HL-60/S4 treated with phorbol 12-myristate 13-acetate at 8.2 ng/mL for 4 days and 3 days (cell line): ENCODE data around the gene WBP1L.
"Not testable (repeated sequence)": the region's sequence is repeated elsewhere in the genome, so short reads cannot be mapped to it uniquely, and the experiment has no call there.

Source experiments
- in situ Hi-C: fragments of 300-500 bp; cut with MboI; formaldehyde crosslinking; loops from 2 replicates; pipeline ENCODE4 v1.15.0; 2022; ENCODE audit warnings: low sequenced_read_pairs

The WBP1L gene

DNA sequence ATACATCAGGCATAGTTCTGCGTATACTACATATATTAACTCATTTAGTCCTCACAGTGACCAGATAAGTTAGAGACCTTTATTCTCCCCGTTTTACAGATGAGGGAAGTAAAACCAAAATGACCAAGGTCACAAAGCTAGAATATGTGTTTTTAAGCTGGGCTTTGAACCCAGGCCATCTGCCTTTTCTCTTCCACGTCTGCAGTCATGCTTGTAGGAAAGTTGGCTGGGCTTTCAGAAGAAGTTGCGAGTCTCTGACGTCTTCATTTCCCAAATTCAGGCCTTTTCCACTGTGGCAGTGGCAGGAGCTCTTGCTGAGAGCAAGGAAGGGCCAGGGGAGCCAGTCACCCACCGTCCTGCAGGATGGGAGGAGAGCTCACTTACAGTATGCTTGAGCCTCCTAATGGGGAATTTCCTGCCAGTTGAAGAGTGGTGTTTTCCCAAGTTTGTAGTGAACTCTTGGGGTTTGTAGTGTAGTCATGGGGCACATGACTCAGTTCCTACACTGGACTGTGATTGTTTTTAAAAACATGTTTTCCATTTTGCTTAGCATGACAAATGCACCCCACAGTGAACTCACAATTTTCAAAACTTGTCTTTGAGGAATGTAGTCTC is 59.3 kb downstream of the WBP1L start:
- in situ Hi-C loops = no loop called here

DNA sequence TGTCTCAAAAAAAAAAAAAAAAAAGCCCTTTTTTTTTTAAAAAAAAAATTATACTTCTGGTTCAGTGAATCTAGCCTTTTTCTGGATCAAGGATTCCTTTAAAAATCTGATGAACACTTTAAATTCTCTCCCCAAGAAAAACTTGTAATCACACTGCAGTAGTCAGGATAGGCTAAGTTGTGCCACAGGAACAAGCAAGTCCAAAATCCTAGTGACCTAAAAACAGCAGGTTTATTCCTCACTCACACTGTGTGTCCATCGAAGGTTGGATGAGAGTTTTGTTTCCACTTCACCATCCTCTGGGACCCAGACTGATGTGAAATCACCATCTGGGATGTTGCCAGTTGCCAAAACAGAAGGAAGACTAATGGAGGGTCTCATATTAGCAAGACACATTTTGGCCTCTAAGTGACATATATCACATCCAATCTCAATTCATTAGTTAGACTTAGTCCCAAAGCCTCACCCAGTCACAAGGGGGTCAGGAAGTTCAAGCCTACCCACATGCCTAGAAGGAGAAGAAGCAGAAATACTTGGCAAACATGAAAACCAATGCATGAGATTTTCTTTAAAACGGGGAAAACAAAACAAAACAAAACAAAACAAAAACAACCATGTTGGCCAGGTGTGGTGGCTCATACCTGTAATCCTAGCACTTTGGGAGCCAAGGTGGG is 60.8 kb downstream of the WBP1L start:
- in situ Hi-C loops = no loop called here

DNA sequence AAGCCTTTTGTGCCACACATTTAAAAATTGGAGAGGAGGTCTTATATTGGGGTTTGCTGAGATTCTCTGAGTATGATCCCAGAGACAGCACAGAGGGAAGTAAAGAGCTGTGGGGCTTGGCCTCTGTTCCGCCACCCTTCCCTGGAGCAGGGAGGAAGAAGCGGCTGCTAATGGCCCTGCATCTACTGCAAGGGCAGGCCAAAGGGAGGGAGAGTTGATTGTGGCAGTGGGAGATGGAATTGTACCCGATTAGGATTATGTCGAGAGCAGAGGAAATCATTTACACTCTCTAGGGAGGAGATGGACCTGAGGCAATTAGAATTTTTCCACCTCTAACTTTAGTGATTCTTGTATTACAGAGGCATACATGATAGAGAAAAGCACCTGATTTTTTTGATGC is 64.6 kb downstream of the WBP1L start:
- in situ Hi-C loops = no loop called here

DNA sequence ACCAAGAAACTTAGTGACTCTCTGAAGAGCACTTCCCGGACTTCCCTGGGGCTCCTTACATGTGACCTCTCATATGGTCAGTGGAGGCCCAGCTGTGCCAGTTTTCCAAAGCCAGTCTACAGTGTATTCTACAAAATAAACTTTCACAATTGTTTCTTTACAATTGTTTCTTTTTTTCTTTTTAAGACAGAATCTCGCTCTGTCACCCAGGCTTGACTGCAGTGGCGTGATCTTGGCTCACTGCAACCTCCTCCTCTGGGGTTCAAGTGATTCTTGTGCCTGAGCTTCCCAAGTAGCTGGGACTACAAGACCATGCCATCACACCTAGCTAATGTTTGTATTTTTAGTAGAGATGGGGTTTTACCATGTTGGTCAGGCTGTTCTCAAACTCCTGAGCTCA is 67.6 kb downstream of the WBP1L start:
- in situ Hi-C loops = loop anchor here (5.0 kb wide), 1 partner anchor 69 kb away; the partner anchor contains the start of gene WBP1L

DNA sequence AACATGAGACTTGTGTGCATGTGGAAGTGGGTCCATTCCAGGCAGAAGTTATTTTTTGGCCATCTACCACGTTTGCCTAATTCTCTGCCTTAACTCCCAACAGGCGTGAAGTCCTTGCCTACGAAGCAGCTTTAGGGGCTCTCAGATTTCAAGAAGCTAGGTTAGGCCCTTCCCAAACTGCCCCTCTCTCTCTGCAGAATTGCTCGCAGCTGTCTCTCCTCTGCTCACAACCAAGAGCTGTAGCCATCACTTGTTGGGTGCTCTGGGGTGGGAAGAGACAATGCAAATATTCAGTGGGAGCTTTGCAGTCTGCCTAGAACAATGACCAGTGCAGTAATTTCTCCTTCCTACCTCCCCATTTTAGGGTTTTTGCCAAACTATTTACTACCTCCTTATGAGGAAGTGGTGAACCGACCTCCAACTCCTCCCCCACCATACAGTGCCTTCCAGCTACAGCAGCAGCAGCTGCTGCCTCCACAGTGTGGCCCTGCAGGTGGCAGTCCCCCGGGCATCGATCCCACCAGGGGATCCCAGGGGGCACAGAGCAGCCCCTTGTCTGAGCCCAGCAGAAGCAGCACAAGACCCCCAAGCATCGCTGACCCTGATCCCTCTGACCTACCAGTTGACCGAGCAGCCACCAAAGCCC is 68.6 kb downstream of the WBP1L start:
- in situ Hi-C loops = loop anchor here (5.0 kb wide), 1 partner anchor 70 kb away; the partner anchor contains the start of gene WBP1L

DNA sequence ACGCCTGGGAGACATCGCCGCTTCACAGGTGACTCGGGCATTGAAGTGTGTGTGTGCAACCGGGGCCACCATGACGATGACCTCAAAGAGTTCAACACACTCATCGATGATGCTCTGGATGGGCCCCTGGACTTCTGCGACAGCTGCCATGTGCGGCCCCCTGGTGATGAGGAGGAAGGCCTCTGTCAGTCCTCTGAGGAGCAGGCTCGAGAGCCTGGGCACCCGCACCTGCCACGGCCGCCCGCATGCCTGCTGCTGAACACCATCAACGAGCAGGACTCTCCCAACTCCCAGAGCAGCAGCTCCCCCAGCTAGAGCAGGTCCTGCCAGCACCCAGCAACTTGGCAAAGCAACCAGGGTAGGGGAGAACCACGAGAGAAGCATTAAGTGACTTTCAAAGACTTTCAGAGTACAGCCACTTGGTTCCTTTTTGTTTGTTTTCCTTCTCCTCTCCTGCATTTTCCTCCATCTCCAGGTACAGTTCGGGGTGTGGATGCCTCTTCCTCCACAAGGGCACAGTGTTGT is 69.3 kb downstream of the WBP1L start:
- in situ Hi-C loops = loop anchor here (5.0 kb wide), 1 partner anchor 71 kb away; the partner anchor contains the start of gene WBP1L

DNA sequence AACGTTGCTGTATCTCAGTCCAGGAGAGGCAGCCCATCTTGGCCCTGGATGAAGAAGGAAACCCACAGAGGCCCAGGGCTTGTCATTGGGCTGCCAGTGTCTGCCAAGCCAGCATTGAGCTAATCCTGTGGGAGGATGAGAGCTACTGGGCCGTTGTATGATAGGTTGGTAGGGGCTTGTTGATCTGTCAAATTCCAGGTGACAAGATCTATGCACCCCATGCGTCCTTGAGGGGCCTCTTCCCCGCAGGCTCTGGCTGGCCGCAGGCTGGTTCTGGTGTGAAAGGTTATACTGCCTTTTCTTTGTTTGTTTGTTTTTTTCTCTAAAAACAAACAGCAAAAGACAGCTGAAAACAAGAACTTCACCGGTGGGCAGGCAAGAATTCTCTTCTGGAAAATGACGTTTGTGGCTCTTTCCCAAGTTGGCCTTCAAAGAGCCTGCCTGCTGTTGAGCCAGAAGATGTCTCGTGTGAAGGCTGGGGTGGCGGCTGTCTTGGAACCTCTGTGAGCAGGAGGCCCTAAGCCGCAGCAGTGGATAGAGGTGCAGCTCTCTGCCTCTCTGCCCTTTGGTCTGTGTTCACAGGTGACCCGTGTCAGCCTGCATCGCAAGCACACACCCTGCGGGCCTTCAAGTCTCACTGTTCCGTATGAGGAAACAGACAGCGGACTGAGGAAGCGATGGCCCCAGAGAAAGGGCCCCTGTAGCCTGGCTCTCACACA is 70.1 kb downstream of the WBP1L start:
- in situ Hi-C loops = loop anchor here (5.0 kb wide), 1 partner anchor 72 kb away; the partner anchor contains the start of gene WBP1L

DNA sequence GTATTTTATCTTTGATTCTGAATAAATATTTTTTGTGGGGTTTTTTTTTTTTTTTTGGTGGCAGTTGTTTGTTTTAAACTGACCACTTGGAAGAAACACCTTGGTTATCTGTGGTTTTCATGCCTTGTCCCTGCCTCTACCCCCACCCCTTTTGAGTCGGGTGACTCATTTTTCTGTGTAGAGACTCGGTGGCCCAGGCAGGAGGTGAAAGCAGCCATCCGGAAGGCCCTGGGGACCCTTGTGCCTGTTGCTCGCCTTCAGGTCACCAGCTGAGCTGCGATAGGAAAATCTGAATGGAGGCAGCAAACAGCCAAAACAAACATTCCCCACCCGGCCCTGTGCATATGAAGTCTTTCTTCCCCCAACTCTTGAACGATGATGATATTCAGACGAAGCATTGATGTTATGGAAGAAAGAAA is 70.7 kb downstream of the WBP1L start:
- in situ Hi-C loops = loop anchor here (5.0 kb wide), 1 partner anchor 72 kb away; the partner anchor contains the start of gene WBP1L

DNA sequence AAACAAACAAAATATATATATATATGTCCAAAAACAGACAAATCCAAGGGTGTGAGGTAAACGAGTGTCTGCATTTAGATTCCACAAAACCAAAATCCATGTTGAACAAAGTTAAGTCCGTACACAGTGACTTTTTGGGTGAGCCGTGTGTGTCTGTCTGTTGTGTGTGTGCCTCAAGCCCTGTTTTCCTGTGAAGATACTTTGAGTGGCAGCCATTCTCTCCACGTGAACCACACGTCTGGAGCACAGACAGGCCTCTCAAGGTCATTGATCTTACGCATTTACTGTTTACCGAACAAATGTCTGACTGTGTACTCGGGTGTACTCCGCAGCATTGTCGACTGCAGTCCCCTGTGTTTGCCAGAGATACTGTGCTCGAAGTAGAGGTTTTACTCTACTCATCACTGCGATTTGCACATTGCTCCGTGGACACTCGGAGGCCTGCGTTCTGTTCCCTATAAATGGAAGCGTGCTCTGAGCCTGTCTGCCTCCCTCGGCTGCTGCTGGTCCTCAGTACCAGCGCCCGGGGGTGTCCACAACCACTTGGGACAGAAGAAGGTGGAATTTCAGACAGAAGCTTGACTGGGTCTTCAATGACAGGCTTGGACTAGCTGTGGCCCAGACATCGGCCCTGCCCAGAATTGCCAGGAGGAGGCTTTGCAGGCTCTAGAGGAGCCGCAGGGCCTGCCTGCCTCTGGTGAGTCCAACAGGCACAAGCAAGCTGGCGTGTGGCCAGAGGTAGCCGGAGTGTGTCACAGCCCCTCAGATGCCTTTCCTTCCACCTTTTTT is 71.3 kb downstream of the WBP1L start:
- in situ Hi-C loops = loop anchor here (5.0 kb wide), 1 partner anchor 73 kb away; the partner anchor contains the start of gene WBP1L

DNA sequence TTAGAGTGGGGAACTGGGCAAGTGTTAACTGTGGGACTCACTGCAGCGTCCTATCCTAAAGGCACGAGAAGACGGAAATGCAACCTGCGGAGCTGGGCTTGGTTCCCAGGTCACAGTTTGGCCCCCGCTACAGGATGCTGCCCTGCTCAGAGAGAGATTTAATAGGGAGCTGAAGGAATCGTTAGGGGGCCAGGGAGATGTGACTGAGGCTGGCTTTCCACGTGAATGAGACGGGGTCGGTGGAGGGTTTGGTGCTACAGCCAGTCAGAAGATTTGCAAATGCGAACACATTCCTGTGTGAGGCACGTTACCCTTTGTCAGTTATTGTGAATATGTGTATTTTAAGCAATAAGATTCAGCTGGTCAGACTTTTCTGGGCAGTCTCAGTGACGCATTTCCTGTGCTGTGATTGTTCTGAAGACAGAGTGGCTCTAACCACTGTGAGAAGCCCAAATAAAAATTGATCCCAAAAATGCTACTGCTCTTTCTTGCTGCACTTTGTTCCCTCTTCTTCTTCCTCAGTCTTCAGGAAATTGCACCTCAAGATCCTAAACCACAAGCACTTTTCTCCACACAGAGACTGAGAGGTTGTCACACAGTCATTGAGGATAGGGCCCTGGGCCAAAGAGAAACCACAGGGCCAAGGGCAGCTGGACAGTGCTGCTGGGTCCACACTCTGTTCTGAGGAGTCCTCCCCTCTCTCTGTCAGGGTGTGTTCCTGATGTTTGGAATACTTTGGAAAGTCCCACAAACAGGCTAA is 72.2 kb downstream of the WBP1L start:
- in situ Hi-C loops = no loop called here

DNA sequence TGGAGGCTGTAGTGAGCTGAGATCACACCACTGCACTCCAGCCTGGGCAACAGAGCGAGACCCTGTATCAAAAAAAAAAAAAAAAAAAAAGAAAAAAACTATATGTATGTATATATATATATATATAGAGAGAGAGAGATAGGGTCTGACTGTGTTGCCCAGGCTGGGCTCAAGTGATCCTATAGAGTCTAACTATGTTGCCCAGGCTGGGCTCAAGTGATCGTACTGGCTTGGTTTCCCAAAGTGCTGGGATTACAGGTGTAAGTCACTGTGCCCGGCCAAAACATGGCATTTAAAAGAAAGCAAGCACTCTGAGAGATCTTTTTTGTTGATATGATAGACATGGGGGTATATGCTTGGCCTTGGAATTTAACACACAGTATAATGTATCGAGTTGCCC is 73.4 kb downstream of the WBP1L start:
- in situ Hi-C loops = no loop called here

DNA sequence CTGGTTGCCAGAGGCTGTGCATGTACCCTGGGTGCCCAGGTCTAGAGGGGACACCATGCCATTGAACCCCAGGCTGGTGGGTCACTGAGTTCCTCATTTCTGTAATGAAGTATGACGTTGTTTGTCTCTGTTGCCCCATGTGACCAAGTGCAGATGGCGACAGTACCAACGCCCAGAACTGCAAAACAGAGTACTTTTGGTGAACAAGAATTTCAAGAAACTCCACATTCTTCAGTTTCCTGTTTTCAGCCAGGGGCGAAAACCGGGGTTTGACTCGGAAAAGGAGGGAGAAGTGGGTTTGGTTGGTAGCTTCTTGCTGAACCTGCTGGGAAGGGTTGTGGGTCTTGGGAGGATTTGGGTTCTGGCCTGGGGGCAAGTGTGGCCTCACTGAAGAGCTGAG is 75.3 kb downstream of the WBP1L start:
- in situ Hi-C loops = no loop called here

DNA sequence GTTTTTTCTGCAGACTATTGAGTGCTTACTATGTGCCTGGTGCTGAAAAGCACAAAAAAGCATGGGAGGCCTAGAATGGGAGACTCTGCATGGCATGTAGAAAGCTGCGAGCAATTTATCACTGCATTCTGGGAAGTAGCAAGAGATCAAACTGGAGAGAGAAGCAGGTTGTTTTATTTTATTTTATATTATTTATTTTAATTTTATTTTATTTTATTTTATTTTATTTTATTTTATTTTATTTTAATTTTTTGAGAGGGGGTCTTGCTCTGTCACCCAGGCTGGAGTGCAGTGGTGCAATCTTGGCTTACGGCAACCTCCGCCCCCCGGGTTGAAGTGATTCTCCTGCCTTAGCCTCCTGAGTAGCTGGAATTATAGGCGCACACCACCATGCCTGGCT is 76.3 kb downstream of the WBP1L start:
- in situ Hi-C loops = not testable (repeated sequence)

DNA sequence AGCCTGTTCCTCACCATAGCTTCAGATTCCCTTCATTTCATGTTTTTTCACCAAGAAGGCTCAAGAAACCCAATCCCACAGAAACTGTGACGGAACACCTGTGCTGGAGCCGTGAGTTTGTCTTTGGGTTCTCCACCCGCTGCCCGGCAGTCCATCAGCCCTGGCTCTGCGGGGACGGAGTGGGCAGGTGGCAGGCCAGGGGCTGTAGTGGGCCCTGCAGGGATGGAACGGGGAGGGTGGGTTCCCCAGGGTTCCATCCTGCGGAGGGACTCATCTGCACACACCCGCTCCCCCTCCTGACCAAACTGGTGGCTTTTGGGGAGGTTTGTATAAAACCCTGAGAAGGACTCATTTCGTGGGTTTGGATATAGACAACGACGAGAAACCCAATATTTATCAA is 78.5 kb downstream of the WBP1L start:
- in situ Hi-C loops = no loop called here

DNA sequence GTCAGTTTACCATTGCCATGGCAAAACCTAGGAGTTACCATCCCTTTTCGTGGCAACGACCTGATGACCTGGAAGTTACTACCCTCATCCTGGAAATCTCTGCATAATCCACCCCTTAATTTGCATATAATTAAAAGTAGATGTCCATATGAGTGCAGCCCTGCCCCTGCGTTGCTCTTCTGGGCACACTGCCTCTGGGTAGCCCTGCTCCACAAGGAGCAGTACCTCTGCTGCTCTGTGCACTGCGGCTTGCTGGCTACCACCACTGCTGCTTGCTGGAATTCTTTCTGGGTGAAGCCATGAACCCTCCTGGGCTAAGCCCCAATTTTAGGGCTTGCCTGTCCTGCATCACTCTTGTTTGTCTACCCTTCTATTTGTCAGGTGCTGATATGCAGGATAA is 80.9 kb downstream of the WBP1L start:
- in situ Hi-C loops = no loop called here

DNA sequence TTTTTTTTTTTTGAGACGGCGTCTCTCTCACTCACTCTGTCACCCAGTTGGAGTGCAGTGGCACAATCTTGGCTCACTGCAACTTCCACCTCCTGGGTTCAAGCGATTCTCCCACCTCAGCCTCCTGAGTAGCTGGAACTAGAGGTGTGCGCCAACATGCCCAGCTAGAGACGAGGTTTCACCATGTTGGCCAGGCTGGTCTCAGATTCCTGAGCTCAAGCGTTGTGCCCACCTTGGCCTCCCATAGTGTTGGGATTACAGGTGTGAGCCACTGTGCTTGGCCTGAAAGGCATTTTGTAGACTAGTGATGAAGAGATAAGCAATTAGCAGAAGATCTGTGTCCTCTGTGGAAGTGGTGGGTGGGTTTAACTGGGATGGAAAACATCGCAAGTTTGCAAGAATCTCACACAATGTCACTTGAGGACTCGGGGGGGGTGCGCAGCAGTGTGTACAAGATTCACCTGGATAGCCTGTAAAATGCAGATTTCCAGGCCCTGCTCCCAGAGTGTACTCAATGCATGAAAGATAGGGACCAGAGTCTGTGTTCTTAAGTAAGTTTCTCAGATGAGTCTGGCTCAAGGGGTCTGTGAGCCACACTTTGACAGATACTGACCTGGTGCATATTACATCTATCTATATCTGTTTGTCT is 82.5 kb downstream of the WBP1L start:
- in situ Hi-C loops = no loop called here

DNA sequence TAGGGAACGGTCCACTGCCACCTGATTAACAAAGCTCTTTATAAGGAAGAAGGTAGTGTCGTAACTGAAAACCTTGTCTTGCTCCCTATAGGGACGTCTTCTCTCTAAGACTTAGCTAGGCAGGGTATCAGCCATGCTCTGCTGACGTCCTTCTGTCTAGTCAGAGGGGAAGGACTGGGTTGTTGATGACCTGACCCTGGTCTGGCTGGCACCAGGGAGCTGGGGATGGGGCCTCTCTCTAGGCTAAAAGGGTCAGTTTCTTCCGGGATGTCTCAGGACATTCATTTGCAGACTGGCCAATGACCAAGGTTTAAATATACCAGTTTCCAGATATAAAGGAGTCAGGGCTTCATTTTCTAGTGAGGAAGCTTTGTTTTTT is 83.8 kb downstream of the WBP1L start:
- in situ Hi-C loops = no loop called here

DNA sequence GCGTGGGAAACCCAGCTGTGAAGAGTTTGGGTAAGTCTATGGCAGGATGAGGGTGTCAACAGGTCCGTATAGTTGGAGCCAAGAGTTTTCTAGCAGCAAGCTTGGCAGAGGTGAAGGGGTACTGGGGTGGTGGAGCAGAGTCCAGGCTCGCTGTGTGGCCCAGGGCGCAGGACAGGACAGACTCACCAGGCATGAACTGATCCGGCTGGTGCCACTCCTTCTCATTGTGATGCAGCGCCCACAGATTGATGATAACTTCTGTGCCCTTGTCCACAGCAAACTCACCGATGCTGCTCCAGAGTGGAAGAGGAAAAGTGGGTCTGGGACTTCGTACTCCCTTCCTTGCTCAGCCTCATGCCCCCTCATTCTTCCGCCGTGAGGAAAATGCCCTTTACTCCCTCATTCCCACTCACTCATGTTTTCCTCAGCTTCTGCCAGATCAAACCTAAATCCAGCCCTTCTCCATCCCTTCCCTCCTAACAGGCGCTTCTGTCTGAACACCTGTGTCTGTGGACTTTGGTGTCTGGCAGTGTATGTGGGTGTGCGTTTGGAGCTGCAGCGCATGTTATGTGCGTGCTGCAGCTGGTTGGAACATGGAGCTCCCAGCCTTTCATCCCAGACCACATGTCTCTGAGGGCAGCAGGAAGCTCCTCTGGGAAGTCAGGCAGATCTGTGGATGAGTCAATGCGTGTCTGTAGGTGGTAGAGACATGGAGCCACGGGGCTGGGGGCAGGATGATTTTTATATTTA is 87.7 kb downstream of the WBP1L start:
- in situ Hi-C loops = loop anchor here (10.0 kb wide), 2 partner anchors 107 to 233 kb away; no protein-coding TSS in a partner anchor
